ENCODE results near the gene SRRM4.

The SRRM4 gene

DNA sequence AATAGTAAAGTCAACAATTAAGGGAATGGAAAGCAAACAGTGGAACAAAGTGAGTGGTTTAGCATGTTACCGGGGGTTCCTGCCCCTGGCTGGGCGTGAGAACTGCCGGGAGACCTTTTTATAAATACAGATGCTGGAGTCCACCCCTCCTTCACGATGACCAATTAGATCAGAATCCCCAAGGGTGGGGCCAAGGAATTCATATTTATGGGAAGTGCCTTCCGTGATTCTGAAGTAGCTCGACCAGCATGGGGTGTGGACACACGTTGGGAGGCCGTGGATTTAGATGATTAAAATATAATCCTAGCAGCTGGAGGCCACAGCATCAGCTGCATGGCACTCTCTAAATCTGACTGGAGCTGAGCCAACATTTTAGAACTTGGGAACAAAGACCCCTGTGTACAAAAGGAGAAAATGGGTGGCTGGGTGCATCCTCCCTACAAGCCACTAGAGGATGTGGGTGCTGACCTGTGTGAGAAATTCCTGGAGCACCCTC, 87.9 kb downstream of the SRRM4 start:
- TF ChIP-seq, protein P1, sequence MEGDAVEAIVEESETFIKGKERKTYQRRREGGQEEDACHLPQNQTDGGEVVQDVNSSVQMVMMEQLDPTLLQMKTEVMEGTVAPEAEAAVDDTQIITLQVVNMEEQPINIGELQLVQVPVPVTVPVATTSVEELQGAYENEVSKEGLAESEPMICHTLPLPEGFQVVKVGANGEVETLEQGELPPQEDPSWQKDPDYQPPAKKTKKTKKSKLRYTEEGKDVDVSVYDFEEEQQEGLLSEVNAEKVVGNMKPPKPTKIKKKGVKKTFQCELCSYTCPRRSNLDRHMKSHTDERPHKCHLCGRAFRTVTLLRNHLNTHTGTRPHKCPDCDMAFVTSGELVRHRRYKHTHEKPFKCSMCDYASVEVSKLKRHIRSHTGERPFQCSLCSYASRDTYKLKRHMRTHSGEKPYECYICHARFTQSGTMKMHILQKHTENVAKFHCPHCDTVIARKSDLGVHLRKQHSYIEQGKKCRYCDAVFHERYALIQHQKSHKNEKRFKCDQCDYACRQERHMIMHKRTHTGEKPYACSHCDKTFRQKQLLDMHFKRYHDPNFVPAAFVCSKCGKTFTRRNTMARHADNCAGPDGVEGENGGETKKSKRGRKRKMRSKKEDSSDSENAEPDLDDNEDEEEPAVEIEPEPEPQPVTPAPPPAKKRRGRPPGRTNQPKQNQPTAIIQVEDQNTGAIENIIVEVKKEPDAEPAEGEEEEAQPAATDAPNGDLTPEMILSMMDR (conservative IDR thresholded peaks at IDR 0.05; ENCODE audit: low read length), result no peak
- no peak overlapping the region for H3K4me3 ChIP-seq (ENCODE audit: low read length)
- DNase-seq (ENCODE audit: low read depth), result no peak

GRCh38 chr12:119071176-119071575, 89.8 kb downstream of the SRRM4 start:
- TF ChIP-seq, protein P1 (conservative IDR thresholded peaks at IDR 0.05; ENCODE audit: low read length), result no peak
- no peak overlapping the region for H3K4me3 ChIP-seq (ENCODE audit: low read length)
- DNase-seq (ENCODE audit: low read depth), result no peak

DNA sequence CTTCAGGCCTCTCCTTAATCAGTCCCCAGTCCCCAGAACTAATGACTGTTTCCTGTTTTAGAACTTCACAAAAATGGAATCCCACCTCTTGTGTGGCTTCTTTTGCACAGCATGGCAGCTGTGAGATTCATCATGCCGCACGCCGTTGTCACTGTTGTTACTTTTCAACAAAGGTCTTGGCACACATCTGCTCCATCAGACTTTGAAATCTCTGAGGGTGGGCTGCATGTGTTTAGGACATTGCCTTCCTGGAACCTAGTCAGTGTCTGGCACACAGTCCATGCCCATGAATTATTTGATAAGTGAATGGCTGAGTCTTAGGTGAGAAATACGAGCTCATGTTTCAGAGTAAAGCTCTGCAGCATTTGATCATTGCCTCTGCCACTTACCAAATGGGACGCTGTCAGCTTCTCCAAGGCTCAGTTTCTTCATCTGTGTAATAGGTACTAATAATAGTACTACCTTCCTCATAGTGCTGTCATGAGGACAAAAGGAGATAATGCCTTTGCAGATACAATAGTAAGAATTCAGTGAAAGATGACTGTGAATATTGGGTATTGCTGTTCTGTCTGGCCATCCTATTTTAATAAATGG, 90.4 kb downstream of the SRRM4 start:
- no peak overlapping the region for H3K4me3 ChIP-seq (ENCODE audit: low read length)
- TF ChIP-seq, protein P1 (conservative IDR thresholded peaks at IDR 0.05; ENCODE audit: low read length), result no peak
- no peak for DNase-seq (ENCODE audit: low read depth)

GRCh38 chr12:119072440-119072839, 91.1 kb downstream of the SRRM4 start:
- H3K4me3 ChIP-seq (ENCODE audit: low read length), result no peak overlapping the region
- TF ChIP-seq, protein P1 (conservative IDR thresholded peaks at IDR 0.05; ENCODE audit: low read length), result no peak
- DNase-seq (ENCODE audit: low read depth), result no peak

GRCh38 chr12:119075222-119075787, 94.0 kb downstream of the SRRM4 start:
- TF ChIP-seq, protein P1 (conservative IDR thresholded peaks at IDR 0.05; ENCODE audit: low read length), result no peak
- no peak overlapping the region for H3K4me3 ChIP-seq (ENCODE audit: low read length)
- DNase-seq (ENCODE audit: low read depth), result no peak

- DNase-seq (ENCODE audit: low read depth), result no peak
- TF ChIP-seq, protein P1 (conservative IDR thresholded peaks at IDR 0.05; ENCODE audit: low read length), result no peak
- no peak overlapping the region for H3K4me3 ChIP-seq (ENCODE audit: low read length)
Measured at GRCh38 chr12:119075918-119076317, 94.6 kb downstream of the SRRM4 start.

GRCh38 chr12:119079530-119079929, 98.2 kb downstream of the SRRM4 start:
- H3K4me3 ChIP-seq (ENCODE audit: low read length), result no peak overlapping the region
- DNase-seq (ENCODE audit: low read depth), result no peak
- TF ChIP-seq, protein P1 (conservative IDR thresholded peaks at IDR 0.05; ENCODE audit: low read length), result no peak

All from AG10803 (cell line).